SU-DHL-6 (cell line): ENCODE measurements around the gene ABI1.
A peak's percentile ranks its signal among the peaks of the same experiment; 100 is the strongest.
"Not testable (repeated sequence)": the region's sequence is repeated elsewhere in the genome, so short reads cannot be mapped to it uniquely, and the experiment has no call there.

Source experiments
- H2AFZ ChIP-seq: fragments of 200-600 bp; sonication (generic); 2 replicates; pipeline ENCODE4 v1.6.1; 2014; ENCODE audit warnings: low read depth, mild to moderate bottlenecking, moderate library complexity, mixed read lengths, antibody characterized with exemption, low read length; ENCODE audit not compliant: severe bottlenecking
- H3F3A ChIP-seq: fragments of 200-600 bp; shearing (Covaris generic); 2 replicates; pipeline ENCODE4 v1.6.0; 2016; ENCODE audit warnings: antibody characterized with exemption, mild to moderate bottlenecking; ENCODE audit not compliant: insufficient read depth
- H3K27ac ChIP-seq: fragments of 200-600 bp; sonication (generic); 2 replicates; pipeline ENCODE4 v1.5.1; 2016; ENCODE audit warnings: low read depth, mild to moderate bottlenecking, low read length, moderate library complexity, mixed read lengths
- H3K27me3 ChIP-seq: fragments of 200-600 bp; sonication (generic), shearing (Covaris generic); 2 replicates; pipeline ENCODE4 v1.6.0; 2014; ENCODE audit warnings: mild to moderate bottlenecking, low read length
- H3K36me3 ChIP-seq: fragments of 200-600 bp; sonication (generic); 2 replicates; pipeline ENCODE4 v1.6.1; 2014; ENCODE audit warnings: mild to moderate bottlenecking, low read length, mixed read lengths
- H3K4me2 ChIP-seq: fragments of 300-600, 200-600 bp; shearing (Covaris generic), sonication (generic); 2 replicates; pipeline ENCODE4 v1.6.0; 2014; ENCODE audit warnings: low read length, low read depth, mild to moderate bottlenecking; ENCODE audit not compliant: poor library complexity, severe bottlenecking
- H3K4me3 ChIP-seq: fragments of 200-600 bp; sonication (generic); 2 replicates; pipeline ENCODE4 v1.5.1; 2014; ENCODE audit warnings: antibody characterized with exemption, low read length, mild to moderate bottlenecking, mixed read lengths; ENCODE audit not compliant: insufficient read depth, poor library complexity, severe bottlenecking
- H3K79me2 ChIP-seq: fragments of 200-600 bp; sonication (generic); 2 replicates; pipeline ENCODE4 v1.6.1; 2014; ENCODE audit warnings: mild to moderate bottlenecking, low read length, moderate library complexity; ENCODE audit not compliant: insufficient read depth
- H3K9ac ChIP-seq: fragments of 200-600 bp; sonication (generic); 2 replicates; pipeline ENCODE4 v1.7.0; 2014; ENCODE audit warnings: mild to moderate bottlenecking, low read length
- H3K9me2 ChIP-seq: fragments of 200-600 bp; sonication (generic); replicated peaks from 2 replicates; pipeline ENCODE4 v1.6.1; 2014; ENCODE audit warnings: low read length; ENCODE audit not compliant: insufficient read depth
- H3K9me3 ChIP-seq: fragments of 200-600 bp; sonication (generic); 2 replicates; pipeline ENCODE4 v1.6.1; 2014; ENCODE audit warnings: low read length, mixed read lengths; ENCODE audit not compliant: insufficient read depth
- H4K20me1 ChIP-seq: fragments of 200-600 bp; sonication (generic); 2 replicates; pipeline ENCODE4 v1.6.1; 2014; ENCODE audit warnings: low read depth, mild to moderate bottlenecking, antibody characterized with exemption, low read length, moderate library complexity, mixed read lengths
- CTCF ChIP-seq: fragments of 200-600 bp; sonication (generic); IDR thresholded peaks from one replicate; pipeline ENCODE4 v1.5.1; 2017; ENCODE audit warnings: antibody characterized with exemption, mild to moderate bottlenecking, low read length, moderate library complexity; ENCODE audit not compliant: insufficient read depth, poor library complexity, severe bottlenecking
- EZH2phosphoT487 ChIP-seq: fragments of 200-600 bp; sonication (generic), shearing (Covaris generic); conservative IDR thresholded peaks from 2 replicates; pipeline ENCODE4 v1.6.1; 2018; ENCODE audit warnings: mild to moderate bottlenecking, antibody characterized with exemption, low read length, moderate library complexity, mixed read lengths

ABI1 gene

GRCh38 chr10:26792758-26793495 lies 67.8 kb downstream of the ABI1 start:
- H3F3A ChIP-seq: peaks cover 22% of the 10 kb centered on the region; the same call in 1 of the 2 replicates
- no peak overlapping the region for H3K4me3 ChIP-seq
- peaks cover 22% of the 10 kb centered on the region; the same call in 1 of the 2 replicates for H3K9me3 ChIP-seq
- peak overlapping the region; percentile 32 for H3K9ac ChIP-seq
- no peak overlapping the region for H2AFZ ChIP-seq
- H3K27me3 ChIP-seq: no peaks in the 10 kb centered on the region
- H3K9me2 ChIP-seq: no peaks in the 10 kb centered on the region
- peak overlapping the region; percentile 30 for H3K4me2 ChIP-seq
- peaks cover 100% of the 10 kb centered on the region for H3K79me2 ChIP-seq
- H3K36me3 ChIP-seq: peaks cover 35% of the 10 kb centered on the region
- TF ChIP-seq EZH2phosphoT487 (no peak), CTCF (no peak)
- H3K27ac ChIP-seq: peak overlapping the region; percentile 66
- no peaks in the 10 kb centered on the region for H4K20me1 ChIP-seq

GRCh38 chr10:26790221-26790995 lies 70.3 kb downstream of the ABI1 start:
- Histone ChIP-seq H3K9me2 (no peaks in the 10 kb centered on the region), H3K4me2 (peak overlapping the region; percentile 12), H3K9me3 (0 out of 2 replicates have a peak, but pooled peaks cover 2% of the 10 kb centered on the region), H3K79me2 (peaks cover 100% of the 10 kb centered on the region), H3K36me3 (peaks cover 13% of the 10 kb centered on the region), H3F3A (peaks cover 21% of the 10 kb centered on the region; the same call in 1 of the 2 replicates), H4K20me1 (no peaks in the 10 kb centered on the region), H3K4me3 (no peak overlapping the region), H3K27me3 (no peaks in the 10 kb centered on the region), H3K9ac (no peak overlapping the region; the same call in 1 of the 2 replicates), H2AFZ (no peak overlapping the region), H3K27ac (peak overlapping the region; percentile 47)
- no peak for TF ChIP-seq EZH2phosphoT487
- no peak for TF ChIP-seq CTCF

GRCh38 chr10:26789779-26790178 lies 71.0 kb downstream of the ABI1 start:
- H3K27me3 ChIP-seq, H4K20me1 ChIP-seq, H3K4me3 ChIP-seq, H3K9me3 ChIP-seq, H3K9ac ChIP-seq, H2AFZ ChIP-seq, H3K36me3 ChIP-seq, H3K4me2 ChIP-seq, H3K9me2 ChIP-seq, H3K27ac ChIP-seq: not testable (repeated sequence)
- H3K79me2 ChIP-seq: peaks cover 100% of the 10 kb centered on the region
- peaks cover 21% of the 10 kb centered on the region; the same call in 1 of the 2 replicates for H3F3A ChIP-seq

- H3K9ac ChIP-seq: no peak overlapping the region
- TF ChIP-seq EZH2phosphoT487 (no peak), CTCF (no peak)
- no peak overlapping the region for H3K4me2 ChIP-seq
- peaks cover 100% of the 10 kb centered on the region for H3K79me2 ChIP-seq
- H3K27me3 ChIP-seq: no peaks in the 10 kb centered on the region
- peaks cover 5% of the 10 kb centered on the region for H3K36me3 ChIP-seq
- no peaks in the 10 kb centered on the region for H3K9me2 ChIP-seq
- H3F3A ChIP-seq: peaks cover 8% of the 10 kb centered on the region; the same call in 1 of the 2 replicates
- H4K20me1 ChIP-seq: no peaks in the 10 kb centered on the region
- no peak overlapping the region for H2AFZ ChIP-seq
- H3K9me3 ChIP-seq: no peaks in the 10 kb centered on the region
- H3K4me3 ChIP-seq: no peak overlapping the region
- 0 out of 2 replicates have a peak overlapping the region, but pooled peaks have one; percentile 31 for H3K27ac ChIP-seq
Observed at GRCh38 chr10:26787362-26787761, 73.4 kb downstream of the ABI1 start.
